ENCODE data around the gene UBASH3A.

DNA sequence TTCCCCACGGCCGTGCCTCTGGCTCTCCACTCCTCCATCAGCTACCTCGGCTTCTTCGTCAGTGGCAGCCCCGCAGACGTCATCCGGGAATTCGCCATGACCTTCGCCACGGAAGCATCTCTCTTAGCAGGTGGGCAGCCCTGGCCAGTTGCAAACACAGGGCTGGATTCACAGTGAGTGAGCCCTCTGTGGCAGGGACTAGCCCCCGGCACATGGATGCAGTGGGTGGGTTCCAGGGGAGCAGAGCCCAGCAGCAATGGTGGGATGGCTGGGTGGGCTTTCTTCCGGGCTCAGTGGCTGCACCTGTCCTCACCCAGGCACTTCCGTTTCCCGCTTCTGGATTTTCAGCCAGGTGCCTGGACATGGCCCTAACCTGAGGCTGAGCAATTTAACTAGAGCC, 9.4 kb downstream of the UBASH3A start:
- TF ChIP-seq EZH2phosphoT487 (IDR thresholded peaks at IDR 0.05; ENCODE audit: borderline replicate concordance, low read depth, low read length) = no peak
- no peak for TF ChIP-seq CTCF (conservative IDR thresholded peaks at IDR 0.05; ENCODE audit: low read length)
